MM.1S (cell line): ENCODE results near the gene AZU1.

Experiments
- DNase-seq: peaks from one replicate; pipeline ENCODE4 v3.0.0-alpha.2; 2015
- H2AFZ ChIP-seq: fragments of 300-600 bp; sonication (generic); 2 replicates; pipeline ENCODE4 v1.6.0; 2016; ENCODE audit warnings: antibody characterized with exemption, low read length
- H3F3A ChIP-seq: fragments of 300-600 bp; sonication (generic); 2 replicates; pipeline ENCODE4 v1.6.1; 2016; ENCODE audit warnings: mild to moderate bottlenecking, antibody characterized with exemption, low read length, moderate library complexity, mixed read lengths; ENCODE audit not compliant: insufficient read depth
- H3K27ac ChIP-seq: fragments of 300-600 bp; sonication (generic); 2 replicates; pipeline ENCODE4 v1.5.1; 2016; ENCODE audit warnings: mild to moderate bottlenecking, low read length
- H3K27me3 ChIP-seq: fragments of 300-600 bp; sonication (generic); replicated peaks from 2 replicates; pipeline ENCODE4 v1.6.0; 2016; ENCODE audit warnings: low read length; ENCODE audit not compliant: insufficient read depth
- H3K36me3 ChIP-seq: fragments of 300-600 bp; sonication (generic); replicated peaks from 2 replicates; pipeline ENCODE4 v1.6.1; 2016; ENCODE audit warnings: mild to moderate bottlenecking, low read length, mixed read lengths; ENCODE audit not compliant: insufficient read depth
- H3K4me1 ChIP-seq: fragments of 300-600 bp; sonication (generic); 2 replicates; pipeline ENCODE4 v1.6.1; 2016; ENCODE audit warnings: low read length, mixed read lengths
- H3K4me2 ChIP-seq: fragments of 300-600 bp; sonication (generic); 2 replicates; pipeline ENCODE4 v1.6.0; 2016; ENCODE audit warnings: low read depth, low read length
- H3K4me3 ChIP-seq: fragments of 300-600 bp; sonication (generic); 2 replicates; pipeline ENCODE4 v1.5.1; 2016; ENCODE audit warnings: low read length, mixed read lengths
- H3K79me2 ChIP-seq: fragments of 300-600 bp; sonication (generic); 2 replicates; pipeline ENCODE4 v1.6.1; 2016; ENCODE audit warnings: mixed run types, low read length, mixed read lengths
- H3K9ac ChIP-seq: fragments of 300-600 bp; sonication (generic); 2 replicates; pipeline ENCODE4 v1.6.1; 2016; ENCODE audit warnings: low read length, mixed read lengths
- H3K9me2 ChIP-seq: fragments of 300-600 bp; sonication (generic); replicated peaks from 2 replicates; pipeline ENCODE4 v1.6.1; 2016; ENCODE audit warnings: mild to moderate bottlenecking, low read length, mixed read lengths; ENCODE audit not compliant: insufficient read depth
- H3K9me3 ChIP-seq: fragments of 300-600 bp; sonication (generic); replicated peaks from 2 replicates; pipeline ENCODE4 v1.6.1; 2016; ENCODE audit warnings: mild to moderate bottlenecking, low read length, mixed read lengths; ENCODE audit not compliant: insufficient read depth
- H4K20me1 ChIP-seq: fragments of 300-600 bp; sonication (generic); 2 replicates; pipeline ENCODE4 v1.6.1; 2016; ENCODE audit warnings: mild to moderate bottlenecking, low read length, moderate library complexity, mixed read lengths; ENCODE audit not compliant: insufficient read depth
- EZH2 ChIP-seq: fragments of 300-600 bp; sonication (generic); optimal IDR thresholded peaks from 2 replicates; pipeline ENCODE3; 2017; ENCODE audit warnings: low read depth, mild to moderate bottlenecking, antibody characterized with exemption, low read length, mixed read lengths
- EZH2phosphoT487 ChIP-seq: fragments of 300-600 bp; sonication (generic); IDR thresholded peaks from 2 replicates; pipeline ENCODE4 v1.6.1; 2018; ENCODE audit warnings: antibody characterized with exemption, low read length
- TF ChIP-seq, protein P1 (sequence below): fragments of 300-600 bp; sonication (generic); IDR thresholded peaks from 2 replicates; pipeline ENCODE4 v1.5.1; 2016; ENCODE audit warnings: antibody characterized with exemption, low read length, mixed read lengths

AZU1 gene

GRCh38 chr19:801030-801860, 26.4 kb upstream of the AZU1 start:
- Histone ChIP-seq H3K4me2 (no peak overlapping the region), H3K79me2 (peaks cover 85% of the 10 kb centered on the region), H3K9me3 (no peaks in the 10 kb centered on the region), H3K9ac (no peak overlapping the region), H3F3A (no peaks in the 10 kb centered on the region), H3K27ac (no peak overlapping the region), H3K4me1 (peaks cover 9% of the 10 kb centered on the region), H3K27me3 (no peaks in the 10 kb centered on the region), H4K20me1 (peaks cover 74% of the 10 kb centered on the region), H3K9me2 (no peaks in the 10 kb centered on the region), H3K36me3 (peaks cover 59% of the 10 kb centered on the region), H3K4me3 (no peak overlapping the region), H2AFZ (no peak overlapping the region)
- TF ChIP-seq EZH2 (no peak), EZH2phosphoT487 (no peak)
- TF ChIP-seq, protein P1, sequence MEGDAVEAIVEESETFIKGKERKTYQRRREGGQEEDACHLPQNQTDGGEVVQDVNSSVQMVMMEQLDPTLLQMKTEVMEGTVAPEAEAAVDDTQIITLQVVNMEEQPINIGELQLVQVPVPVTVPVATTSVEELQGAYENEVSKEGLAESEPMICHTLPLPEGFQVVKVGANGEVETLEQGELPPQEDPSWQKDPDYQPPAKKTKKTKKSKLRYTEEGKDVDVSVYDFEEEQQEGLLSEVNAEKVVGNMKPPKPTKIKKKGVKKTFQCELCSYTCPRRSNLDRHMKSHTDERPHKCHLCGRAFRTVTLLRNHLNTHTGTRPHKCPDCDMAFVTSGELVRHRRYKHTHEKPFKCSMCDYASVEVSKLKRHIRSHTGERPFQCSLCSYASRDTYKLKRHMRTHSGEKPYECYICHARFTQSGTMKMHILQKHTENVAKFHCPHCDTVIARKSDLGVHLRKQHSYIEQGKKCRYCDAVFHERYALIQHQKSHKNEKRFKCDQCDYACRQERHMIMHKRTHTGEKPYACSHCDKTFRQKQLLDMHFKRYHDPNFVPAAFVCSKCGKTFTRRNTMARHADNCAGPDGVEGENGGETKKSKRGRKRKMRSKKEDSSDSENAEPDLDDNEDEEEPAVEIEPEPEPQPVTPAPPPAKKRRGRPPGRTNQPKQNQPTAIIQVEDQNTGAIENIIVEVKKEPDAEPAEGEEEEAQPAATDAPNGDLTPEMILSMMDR = no peak
- no peak for DNase-seq

- Histone ChIP-seq H3K27ac (no peak overlapping the region), H3K79me2 (peaks cover 91% of the 10 kb centered on the region), H3K36me3 (peaks cover 67% of the 10 kb centered on the region), H3K4me1 (peaks cover 9% of the 10 kb centered on the region), H3K4me3 (no peak overlapping the region), H3K4me2 (no peak overlapping the region), H4K20me1 (peaks cover 74% of the 10 kb centered on the region), H3F3A (no peaks in the 10 kb centered on the region), H2AFZ (no peak overlapping the region), H3K9me2 (no peaks in the 10 kb centered on the region), H3K9me3 (no peaks in the 10 kb centered on the region), H3K9ac (no peak overlapping the region), H3K27me3 (no peaks in the 10 kb centered on the region)
- TF ChIP-seq, protein P1 = no peak
- no peak for TF ChIP-seq EZH2
- no peak for DNase-seq
These were observed 25.7 kb upstream of the AZU1 start for GRCh38 chr19:801861-802497.

DNA sequence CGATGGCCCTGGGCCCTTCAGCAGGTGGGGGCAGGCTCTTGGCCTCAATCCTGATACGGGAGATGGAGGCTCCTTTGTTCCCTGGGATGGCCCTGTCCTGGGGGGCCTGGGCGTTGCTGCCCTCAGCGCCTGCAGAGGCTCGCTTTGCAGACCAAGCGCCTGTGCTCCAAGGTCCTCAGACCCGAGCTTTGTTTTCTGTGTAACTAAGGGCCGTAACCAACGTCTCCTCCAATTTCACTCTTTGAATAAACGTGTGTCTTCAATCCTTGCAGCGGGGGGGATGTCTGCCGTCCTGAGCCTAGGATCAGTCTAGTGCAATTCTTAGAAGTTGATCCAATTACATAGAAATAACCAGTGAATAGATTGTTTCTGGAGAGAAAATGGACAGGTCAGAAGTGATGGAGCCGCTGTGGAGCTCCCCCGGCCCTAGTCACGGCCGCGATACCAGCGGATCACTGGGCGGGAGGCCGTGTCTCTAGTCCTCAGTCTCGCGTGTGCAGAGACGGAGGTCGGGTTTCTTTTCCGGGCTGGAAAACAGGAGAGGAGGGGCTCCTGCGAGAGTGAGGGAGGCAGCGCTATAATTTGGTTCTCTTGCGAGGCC, 25.0 kb upstream of the AZU1 start:
- Histone ChIP-seq H3K36me3 (peaks cover 73% of the 10 kb centered on the region), H3F3A (no peaks in the 10 kb centered on the region), H2AFZ (no peak overlapping the region), H3K27me3 (no peaks in the 10 kb centered on the region), H3K4me1 (peaks cover 9% of the 10 kb centered on the region), H3K4me2 (no peak overlapping the region), H4K20me1 (peaks cover 75% of the 10 kb centered on the region), H3K9me3 (no peaks in the 10 kb centered on the region), H3K9ac (no peak overlapping the region), H3K4me3 (no peak overlapping the region), H3K9me2 (no peaks in the 10 kb centered on the region), H3K79me2 (peaks cover 98% of the 10 kb centered on the region), H3K27ac (no peak overlapping the region)
- TF ChIP-seq EZH2phosphoT487 (no peak), EZH2 (no peak)
- TF ChIP-seq, protein P1 = no peak
- no peak for DNase-seq
